Measurements from ENCODE around the gene MBNL2. TPM values are rescaled to one million over a fixed set of nuclear protein-coding genes. Genes with fewer than 3 reads are reported as not detected.

MBNL2 gene
- total RNA-seq, 2 experiments from 2014 or later: 15.8 to 16.1 TPM

DNA sequence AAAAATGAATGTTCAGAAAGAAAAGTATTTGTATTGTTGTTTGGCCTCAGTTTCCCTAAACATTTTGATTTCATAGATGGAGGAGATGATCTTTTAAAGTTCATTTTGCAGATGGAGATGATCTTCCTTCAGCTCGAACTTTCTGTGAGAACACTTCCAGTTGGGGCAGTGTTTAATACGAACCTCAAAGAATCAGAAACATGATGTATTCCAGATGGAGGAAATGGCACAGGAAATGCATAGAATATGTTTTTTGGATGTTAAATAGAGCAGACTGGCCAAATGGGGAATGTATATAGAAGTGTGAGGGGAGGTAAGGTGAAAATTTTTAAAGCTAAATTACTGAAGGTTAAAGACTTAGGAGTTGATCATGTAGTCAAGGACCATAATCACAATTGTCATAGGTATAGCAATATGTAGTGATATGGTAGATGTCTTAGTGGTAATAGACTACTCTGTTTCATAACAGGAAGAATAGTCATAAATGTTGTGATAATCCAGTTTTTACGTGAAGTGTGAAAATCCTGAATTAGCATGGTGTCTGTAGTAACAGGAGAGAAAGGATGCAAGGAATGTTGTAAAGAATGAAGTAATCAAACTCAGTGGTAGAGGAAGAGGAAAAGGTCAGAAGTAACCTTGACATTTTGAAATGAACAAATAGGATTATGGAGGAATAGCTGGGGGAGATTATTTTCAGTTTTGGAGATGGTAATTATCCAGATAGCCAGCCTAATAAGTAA, 216.9 kb downstream of the MBNL2 start:
- no peak for ATAC-seq
- H3K27me3 Mint-ChIP-seq: no peaks in the 10 kb centered on the region
- intact Hi-C loops (cut with micrococcal nuclease): loop anchor here (10.0 kb wide), 2 partner anchors 214 to 536 kb away; partner anchors contain the start of gene MBNL2
- no peak overlapping the region for H3K27ac Mint-ChIP-seq
- TF ChIP-seq, protein P1, sequence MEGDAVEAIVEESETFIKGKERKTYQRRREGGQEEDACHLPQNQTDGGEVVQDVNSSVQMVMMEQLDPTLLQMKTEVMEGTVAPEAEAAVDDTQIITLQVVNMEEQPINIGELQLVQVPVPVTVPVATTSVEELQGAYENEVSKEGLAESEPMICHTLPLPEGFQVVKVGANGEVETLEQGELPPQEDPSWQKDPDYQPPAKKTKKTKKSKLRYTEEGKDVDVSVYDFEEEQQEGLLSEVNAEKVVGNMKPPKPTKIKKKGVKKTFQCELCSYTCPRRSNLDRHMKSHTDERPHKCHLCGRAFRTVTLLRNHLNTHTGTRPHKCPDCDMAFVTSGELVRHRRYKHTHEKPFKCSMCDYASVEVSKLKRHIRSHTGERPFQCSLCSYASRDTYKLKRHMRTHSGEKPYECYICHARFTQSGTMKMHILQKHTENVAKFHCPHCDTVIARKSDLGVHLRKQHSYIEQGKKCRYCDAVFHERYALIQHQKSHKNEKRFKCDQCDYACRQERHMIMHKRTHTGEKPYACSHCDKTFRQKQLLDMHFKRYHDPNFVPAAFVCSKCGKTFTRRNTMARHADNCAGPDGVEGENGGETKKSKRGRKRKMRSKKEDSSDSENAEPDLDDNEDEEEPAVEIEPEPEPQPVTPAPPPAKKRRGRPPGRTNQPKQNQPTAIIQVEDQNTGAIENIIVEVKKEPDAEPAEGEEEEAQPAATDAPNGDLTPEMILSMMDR (IDR thresholded peaks at IDR 0.05): no peak
- H3K9me3 Mint-ChIP-seq: no peaks in the 10 kb centered on the region
- ChIA-PET CTCF (interaction anchor here (1.2 to 1.7 kb wide), 2 partner anchors 9 to 63 kb away, joined by 3 read pairs; no protein-coding TSS in a partner anchor), POLR2A (interaction anchor here (0.7 kb wide), 1 partner anchor 84 kb away, joined by 3 read pairs; no protein-coding TSS in a partner anchor)
- peaks cover 2% of the 10 kb centered on the region for H3K36me3 Mint-ChIP-seq (ENCODE audit: low read depth)
- DNase-seq: no peak
- H3K4me3 Mint-ChIP-seq: no peak overlapping the region
- H3K4me1 Mint-ChIP-seq (ENCODE audit: low read depth): peaks cover 21% of the 10 kb centered on the region

DNA sequence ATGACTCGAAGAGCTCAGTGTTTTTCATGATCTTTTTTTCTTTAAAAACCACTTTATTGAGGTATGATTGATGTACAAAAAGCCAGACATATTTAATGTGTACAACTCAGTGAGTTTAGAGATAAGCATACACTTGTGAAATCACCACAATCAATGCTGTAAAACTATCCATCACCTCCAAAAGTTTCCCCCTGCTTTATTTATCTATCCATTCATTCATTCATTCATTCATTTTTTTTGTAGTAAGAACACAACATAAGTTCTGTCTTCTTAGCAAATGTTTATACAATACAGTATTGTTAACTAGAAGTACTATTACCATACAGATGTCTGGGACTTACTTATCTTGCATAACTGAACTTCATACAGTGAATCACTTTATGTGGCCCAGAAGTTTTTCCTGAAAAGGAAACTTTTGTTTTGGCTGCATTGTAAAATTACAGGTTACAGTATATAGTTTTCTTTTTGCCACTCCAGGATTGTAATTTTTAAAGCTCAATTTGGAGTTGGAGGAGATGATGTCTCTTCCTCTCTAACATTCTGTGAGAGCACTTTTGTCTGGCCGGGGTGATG, 218.6 kb downstream of the MBNL2 start:
- Mint-ChIP-seq H3K9me3 (no peaks in the 10 kb centered on the region), H3K36me3 (ENCODE audit: low read depth) (peaks cover 5% of the 10 kb centered on the region), H3K27me3 (no peaks in the 10 kb centered on the region), H3K4me1 (ENCODE audit: low read depth) (peaks cover 17% of the 10 kb centered on the region), H3K4me3 (no peak overlapping the region), H3K27ac (no peak overlapping the region)
- DNase-seq: no peak
- ATAC-seq: no peak
- CTCF ChIA-PET: interaction anchor here (1.7 kb wide), 1 partner anchor 65 kb away, joined by 3 read pairs; no protein-coding TSS in a partner anchor
- POLR2A ChIA-PET: interaction anchor here (0.6 to 1.5 kb wide), 2 partner anchors 19 to 1823 kb away, joined by 3 to 4 read pairs; no protein-coding TSS in a partner anchor
- TF ChIP-seq, protein P1 (IDR thresholded peaks at IDR 0.05): no peak
- intact Hi-C loops (cut with micrococcal nuclease): no loop called here

DNA sequence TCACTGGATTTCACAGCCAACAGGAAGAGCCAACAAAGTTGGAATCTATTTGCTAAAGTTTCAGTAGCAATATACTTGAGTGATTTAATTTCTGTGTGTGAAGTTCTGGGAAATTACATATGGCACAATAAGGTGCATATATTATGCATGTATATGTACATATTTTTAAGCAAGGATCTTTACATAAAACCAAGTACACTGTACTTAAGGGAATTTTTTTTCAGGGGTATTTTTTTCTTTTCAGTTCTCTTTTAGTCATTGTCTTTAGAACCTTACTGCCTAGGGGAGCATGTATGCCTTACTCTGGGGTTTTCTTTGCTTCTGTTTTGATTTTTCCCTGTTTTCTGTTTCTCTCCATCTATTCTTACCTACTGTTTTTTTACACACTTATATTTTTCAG, 219.2 kb downstream of the MBNL2 start:
- Mint-ChIP-seq H3K4me3 (no peak overlapping the region), H3K36me3 (ENCODE audit: low read depth) (peaks cover 7% of the 10 kb centered on the region)

More for the DNA sequence above, 219.2 kb downstream of the MBNL2 start:
- ATAC-seq (no peak), DNase-seq (no peak)
- peaks cover 11% of the 10 kb centered on the region for H3K4me1 Mint-ChIP-seq (ENCODE audit: low read depth)
- ChIA-PET CTCF (no interaction called here), POLR2A (interaction anchor here (0.6 to 1.5 kb wide), 2 partner anchors 18 to 1824 kb away, joined by 3 to 4 read pairs; no protein-coding TSS in a partner anchor)
- intact Hi-C loops (cut with micrococcal nuclease): no loop called here
- no peaks in the 10 kb centered on the region for H3K27me3 Mint-ChIP-seq
- TF ChIP-seq, protein P1 (IDR thresholded peaks at IDR 0.05): no peak
- no peak overlapping the region for H3K27ac Mint-ChIP-seq
- H3K9me3 Mint-ChIP-seq: no peaks in the 10 kb centered on the region

Other genes starting within 250 kb of the MBNL2 start
- gene OXGR1, start 227.9 kb upstream of the MBNL2 start, total RNA-seq: not detected
- gene RAP2A, start 211.8 kb downstream of the MBNL2 start, total RNA-seq: 10 to 100 TPM; 19.8 to 21.5 TPM